CD14-positive monocyte (primary cell): ENCODE data around the gene DNAJB1. TPM values are rescaled to one million over a fixed set of nuclear protein-coding genes. Genes with fewer than 3 reads are reported as not detected.

ENCODE experiments used
- DNase-seq, 3 donors: peaks; one replicate each; pipeline ENCODE4 v3.0.0-alpha.2; 2011 to 2022
- H2AFZ ChIP-seq: 2 replicates; pipeline ENCODE4 v1.6.0; 2012; ENCODE audit warnings: mild to moderate bottlenecking, low read depth, low read length, inconsistent platforms; ENCODE audit not compliant: insufficient read depth, poor library complexity, severe bottlenecking
- H3K27ac ChIP-seq, 2 donors: 1 replicate in 1 of 2; 2 replicates in 1 of 2; pipeline ENCODE4 v1.5.1; 2012 to 2013; ENCODE audit warnings: low read length in 2 of 2, control low read depth in 1 of 2, inconsistent platforms in 1 of 2, low read depth in 1 of 2, mild to moderate bottlenecking in 1 of 2
- H3K27me3 ChIP-seq, 2 donors: one replicate each; pipeline versions ENCODE4 v1.6.0 to v1.6.1; 2011 to 2013; ENCODE audit warnings: low read length in 2 of 2; ENCODE audit not compliant: control insufficient read depth in 2 of 2, insufficient read depth in 2 of 2
- H3K36me3 ChIP-seq, 2 donors: replicated peaks in 1 of 2; 1 replicate in 1 of 2; 2 replicates in 1 of 2; pipeline versions ENCODE4 v1.5.1 to v1.6.1; 2012 to 2013; ENCODE audit warnings: low read length in 2 of 2, control low read depth in 1 of 2, inconsistent platforms in 1 of 2, mild to moderate bottlenecking in 1 of 2; ENCODE audit not compliant: insufficient read depth in 2 of 2, control insufficient read depth in 1 of 2
- H3K4me1 ChIP-seq, 2 donors: 1 replicate in 1 of 2; 2 replicates in 1 of 2; pipeline versions ENCODE4 v1.5.1 to v1.6.1; 2012 to 2013; ENCODE audit warnings: low read length in 2 of 2, control low read depth in 1 of 2, inconsistent platforms in 1 of 2, mild to moderate bottlenecking in 1 of 2, moderate library complexity in 1 of 2; ENCODE audit not compliant: insufficient read depth in 2 of 2, control insufficient read depth in 1 of 2
- H3K4me2 ChIP-seq: replicated peaks from 2 replicates; pipeline ENCODE3; 2012; ENCODE audit warnings: low read length, moderate library complexity, mild to moderate bottlenecking; ENCODE audit not compliant: poor library complexity, severe bottlenecking; ENCODE audit errors: extremely low read depth
- H3K4me3 ChIP-seq, 3 experiments: fragments of 200-600 bp in 1 of 3; sonication (generic) in 1 of 3; replicated peaks in 1 of 3; 1 replicate in 2 of 3; 2 replicates in 1 of 3; pipeline ENCODE4 v1.5.1; 2011 to 2013; ENCODE audit warnings: low read length in 3 of 3, mild to moderate bottlenecking in 3 of 3, control low read depth in 2 of 3, low read depth in 2 of 3, inconsistent platforms in 1 of 3, moderate library complexity in 1 of 3
- H3K79me2 ChIP-seq: 2 replicates; pipeline ENCODE4 v1.6.0; 2012; ENCODE audit warnings: mild to moderate bottlenecking, control low read depth, inconsistent platforms, low read length, moderate library complexity; ENCODE audit not compliant: insufficient read depth
- H3K9ac ChIP-seq: 2 replicates; pipeline ENCODE4 v1.6.0; 2017; ENCODE audit warnings: low read length, mild to moderate bottlenecking; ENCODE audit not compliant: insufficient read depth, poor library complexity, severe bottlenecking
- H3K9me3 ChIP-seq, 2 donors: replicated peaks in 1 of 2; 1 replicate in 1 of 2; 2 replicates in 1 of 2; pipeline versions ENCODE4 v1.5.1 to v1.6.1; 2012 to 2013; ENCODE audit warnings: low read length in 2 of 2, control low read depth in 1 of 2; ENCODE audit not compliant: control insufficient read depth in 1 of 2, insufficient read depth in 1 of 2
- H4K20me1 ChIP-seq: 2 replicates; pipeline ENCODE4 v1.6.0; 2012; ENCODE audit warnings: mild to moderate bottlenecking, low read length, control low read depth, moderate library complexity; ENCODE audit not compliant: insufficient read depth
- H3K27ac Mint-ChIP-seq, 7 donors: one replicate each; pipeline ENCODE4 v1.8.0; 2020; ENCODE audit warnings: mild to moderate bottlenecking in 7 of 7, mixed read lengths in 7 of 7, moderate library complexity in 6 of 7, inconsistent platforms in 2 of 7
- H3K27me3 Mint-ChIP-seq, 3 donors: one replicate each; pipeline ENCODE4 v1.8.0; 2021 to 2022; ENCODE audit warnings: low read depth in 3 of 3, mild to moderate bottlenecking in 3 of 3, mixed read lengths in 3 of 3, moderate library complexity in 3 of 3, inconsistent platforms in 1 of 3
- H3K36me3 Mint-ChIP-seq, 2 donors: one replicate each; pipeline ENCODE4 v1.8.0; 2020; ENCODE audit warnings: mixed read lengths in 2 of 2, inconsistent platforms in 1 of 2, mild to moderate bottlenecking in 1 of 2
- H3K4me1 Mint-ChIP-seq: one replicate; pipeline ENCODE4 v1.8.0; 2020; ENCODE audit warnings: mild to moderate bottlenecking, mixed read lengths
- H3K4me3 Mint-ChIP-seq, 2 donors: one replicate each; pipeline ENCODE4 v1.8.0; 2020; ENCODE audit warnings: mild to moderate bottlenecking in 2 of 2, mixed read lengths in 2 of 2, moderate library complexity in 1 of 2
- H3K9me3 Mint-ChIP-seq, 7 donors: one replicate each; pipeline ENCODE4 v1.8.0; 2020 to 2022; ENCODE audit warnings: mixed read lengths in 7 of 7, mild to moderate bottlenecking in 6 of 7, moderate library complexity in 6 of 7, inconsistent platforms in 2 of 7
- CTCF ChIP-seq: fragments of 200-600 bp; IDR thresholded peaks from one replicate; pipeline ENCODE4 v1.8.0; 2022; ENCODE audit warnings: antibody characterized with exemption, mild to moderate bottlenecking
- WGBS: methylation state at CpG from one replicate; pipeline ENCODE4 v1.1.5; 2013; ENCODE audit warnings: missing lambda C conversion rate; ENCODE audit not compliant: insufficient coverage; 5-methylcytosine and 5-hydroxymethylcytosine counted together
- intact Hi-C, 2 donors: fragments of 100-400 bp; cut with micrococcal nuclease; formaldehyde crosslinking; loops; one replicate each; pipeline versions ENCODE4 v1.15.0 to v1.15.1; 2023
- polyA plus RNA-seq, 3 donors: library from polyadenylated mRNA; depleted of rRNA in 1 of 3; unstranded in 2 of 3; stranded (reverse) in 1 of 3; fragments of 300-500 nt in 2 of 3; fragments of >200 nt in 1 of 3; fragmentation: Illumina TruSeq in 2 of 3; gene quantifications; 1 replicate in 2 of 3; 2 replicates in 1 of 3; pipeline ENCODE4 v1.2.3, GENCODE V29; 2012 to 2021

Gene DNAJB1
- polyA plus RNA-seq, 3 donors: 59.3 to 107 (median 70.9) TPM

- Mint-ChIP-seq H3K9me3 (peaks cover 0 to 2% (median 0%) of the 10 kb centered on the region in 7 donors), H3K4me1 (peaks cover 23% of the 10 kb centered on the region), H3K27ac (no peak overlapping the region), H3K27me3 (peaks cover 0 to 3% (median 0%) of the 10 kb centered on the region in 3 donors), H3K4me3 (no peak overlapping the region), H3K36me3 (no peaks in the 10 kb centered on the region)
- Histone ChIP-seq H3K9ac (no peak overlapping the region), H3K27me3 (no peaks in the 10 kb centered on the region), H3K9me3 (no peaks in the 10 kb centered on the region), H3K36me3 (no peaks in the 10 kb centered on the region), H3K27ac (no peak overlapping the region), H3K4me2 (no peak overlapping the region), H3K4me3 (no peak overlapping the region), H2AFZ (no peak overlapping the region), H3K79me2 (peaks cover 17% of the 10 kb centered on the region), H3K4me1 (peaks cover 20 to 22% of the 10 kb centered on the region in 2 donors), H4K20me1 (no peaks in the 10 kb centered on the region)
- WGBS: 100% methylated on average over 2 of the region's 4 CpGs
- TF ChIP-seq CTCF: no peak
- intact Hi-C loops: no loop called here
- no peak for DNase-seq
These were observed 8.2 kb upstream of the DNAJB1 start for GRCh38 chr19:14526423-14526822.

- H2AFZ ChIP-seq: no peak overlapping the region
- no peak overlapping the region for H3K4me3 ChIP-seq
- H3K4me1 Mint-ChIP-seq: peaks cover 18% of the 10 kb centered on the region
- no peaks in the 10 kb centered on the region for H3K36me3 Mint-ChIP-seq
- TF ChIP-seq CTCF: no peak
- H3K4me2 ChIP-seq: no peak overlapping the region
- DNase-seq: no peak
- H3K27ac Mint-ChIP-seq: no peak overlapping the region
- H3K79me2 ChIP-seq: peaks cover 10% of the 10 kb centered on the region
- no peaks in the 10 kb centered on the region for H3K36me3 ChIP-seq
- intact Hi-C loops: no loop called here
- peaks cover 0 to 2% (median 0%) of the 10 kb centered on the region in 7 donors for H3K9me3 Mint-ChIP-seq
- H4K20me1 ChIP-seq: no peaks in the 10 kb centered on the region
- H3K27me3 ChIP-seq: no peaks in the 10 kb centered on the region
- H3K27me3 Mint-ChIP-seq: peaks cover 0 to 4% (median 0%) of the 10 kb centered on the region in 3 donors
- H3K9ac ChIP-seq: no peak overlapping the region
- H3K4me3 Mint-ChIP-seq: no peak overlapping the region
- 87% methylated on average over 4 of the region's 6 CpGs for WGBS
- H3K27ac ChIP-seq: peak overlapping the region in 1 of 2 donors; percentile 9
- H3K9me3 ChIP-seq: no peaks in the 10 kb centered on the region
- H3K4me1 ChIP-seq: peaks cover 14 to 15% of the 10 kb centered on the region in 2 donors
These were observed 7.5 kb upstream of the DNAJB1 start for GRCh38 chr19:14525729-14526128.
